ENCODE results near the gene SCT.

GRCh38 chr11:615504-616319, 11.3 kb downstream of the SCT start, which contains the start of gene IRF7:
- TF ChIP-seq POLR2A (IDR thresholded peaks at IDR 0.05; ENCODE audit: low read depth, low read length) (peak; percentile 98), EZH2 (IDR thresholded peaks at IDR 0.05; ENCODE audit: borderline replicate concordance, low read depth, low read length, severe bottlenecking) (no peak), POLR2AphosphoS5 (IDR thresholded peaks at IDR 0.05; ENCODE audit: insufficient read depth, low read depth, low read length) (peak; percentile 96), CTCF (IDR thresholded peaks at IDR 0.05; ENCODE audit: extremely low read depth in 1 of 2, insufficient read depth in 1 of 2, low read depth in 1 of 2, low read length in 2 of 2) (no peak), MYC (IDR thresholded peaks at IDR 0.05; ENCODE audit: low read depth, low read length) (no peak), JUN (IDR thresholded peaks at IDR 0.05; ENCODE audit: borderline replicate concordance, insufficient read depth, insufficient read length, low read depth) (no peak), MAX (IDR thresholded peaks at IDR 0.05; ENCODE audit: insufficient read depth, insufficient read length) (no peak)

All from endothelial cell of umbilical vein (primary cell).